C4-2B (cell line): ENCODE measurements around the gene TRAF1.

Experiments used
- ZFX ChIP-seq: fragments of 450-650 bp; IDR thresholded peaks from 2 replicates; pipeline ENCODE4 v1.6.1; 2017
- TF ChIP-seq, protein P1 (sequence below): fragments of 450-650 bp; conservative IDR thresholded peaks from 2 replicates; pipeline ENCODE4 v1.5.1; 2017; ENCODE audit warnings: mild to moderate bottlenecking

DNA sequence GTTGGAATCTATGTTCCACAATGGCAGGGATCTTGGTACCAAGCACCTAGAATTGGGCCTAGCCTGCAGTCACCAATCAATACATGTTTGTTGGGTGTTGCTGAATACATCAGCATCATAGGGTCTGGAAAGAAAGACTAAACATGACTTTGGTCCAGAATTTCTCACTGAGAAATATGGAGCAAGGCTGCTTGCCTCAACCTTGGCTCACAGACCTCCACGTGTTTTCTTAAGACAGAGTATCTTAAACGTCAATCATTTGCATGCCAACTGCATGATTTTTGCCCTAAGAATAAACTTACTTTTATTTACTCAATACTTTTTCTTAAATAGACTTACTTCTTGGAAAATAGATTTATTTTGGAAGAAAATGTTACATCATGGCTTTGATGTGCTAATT is 22.7 kb upstream of the TRAF1 start:
- TF ChIP-seq ZFX = no peak
- TF ChIP-seq, protein P1, sequence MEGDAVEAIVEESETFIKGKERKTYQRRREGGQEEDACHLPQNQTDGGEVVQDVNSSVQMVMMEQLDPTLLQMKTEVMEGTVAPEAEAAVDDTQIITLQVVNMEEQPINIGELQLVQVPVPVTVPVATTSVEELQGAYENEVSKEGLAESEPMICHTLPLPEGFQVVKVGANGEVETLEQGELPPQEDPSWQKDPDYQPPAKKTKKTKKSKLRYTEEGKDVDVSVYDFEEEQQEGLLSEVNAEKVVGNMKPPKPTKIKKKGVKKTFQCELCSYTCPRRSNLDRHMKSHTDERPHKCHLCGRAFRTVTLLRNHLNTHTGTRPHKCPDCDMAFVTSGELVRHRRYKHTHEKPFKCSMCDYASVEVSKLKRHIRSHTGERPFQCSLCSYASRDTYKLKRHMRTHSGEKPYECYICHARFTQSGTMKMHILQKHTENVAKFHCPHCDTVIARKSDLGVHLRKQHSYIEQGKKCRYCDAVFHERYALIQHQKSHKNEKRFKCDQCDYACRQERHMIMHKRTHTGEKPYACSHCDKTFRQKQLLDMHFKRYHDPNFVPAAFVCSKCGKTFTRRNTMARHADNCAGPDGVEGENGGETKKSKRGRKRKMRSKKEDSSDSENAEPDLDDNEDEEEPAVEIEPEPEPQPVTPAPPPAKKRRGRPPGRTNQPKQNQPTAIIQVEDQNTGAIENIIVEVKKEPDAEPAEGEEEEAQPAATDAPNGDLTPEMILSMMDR = no peak
